NCI-H2081 treated with DMSO at 0.1 percent for 48 hours (cell line): ENCODE data around the gene HEXIM1.

ENCODE experiments used
- DNase-seq: peaks from one replicate; lab custom pipeline; 2025; lab: John Stamatoyannopoulos, UW

The HEXIM1 gene, protein sequence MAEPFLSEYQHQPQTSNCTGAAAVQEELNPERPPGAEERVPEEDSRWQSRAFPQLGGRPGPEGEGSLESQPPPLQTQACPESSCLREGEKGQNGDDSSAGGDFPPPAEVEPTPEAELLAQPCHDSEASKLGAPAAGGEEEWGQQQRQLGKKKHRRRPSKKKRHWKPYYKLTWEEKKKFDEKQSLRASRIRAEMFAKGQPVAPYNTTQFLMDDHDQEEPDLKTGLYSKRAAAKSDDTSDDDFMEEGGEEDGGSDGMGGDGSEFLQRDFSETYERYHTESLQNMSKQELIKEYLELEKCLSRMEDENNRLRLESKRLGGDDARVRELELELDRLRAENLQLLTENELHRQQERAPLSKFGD

DNA sequence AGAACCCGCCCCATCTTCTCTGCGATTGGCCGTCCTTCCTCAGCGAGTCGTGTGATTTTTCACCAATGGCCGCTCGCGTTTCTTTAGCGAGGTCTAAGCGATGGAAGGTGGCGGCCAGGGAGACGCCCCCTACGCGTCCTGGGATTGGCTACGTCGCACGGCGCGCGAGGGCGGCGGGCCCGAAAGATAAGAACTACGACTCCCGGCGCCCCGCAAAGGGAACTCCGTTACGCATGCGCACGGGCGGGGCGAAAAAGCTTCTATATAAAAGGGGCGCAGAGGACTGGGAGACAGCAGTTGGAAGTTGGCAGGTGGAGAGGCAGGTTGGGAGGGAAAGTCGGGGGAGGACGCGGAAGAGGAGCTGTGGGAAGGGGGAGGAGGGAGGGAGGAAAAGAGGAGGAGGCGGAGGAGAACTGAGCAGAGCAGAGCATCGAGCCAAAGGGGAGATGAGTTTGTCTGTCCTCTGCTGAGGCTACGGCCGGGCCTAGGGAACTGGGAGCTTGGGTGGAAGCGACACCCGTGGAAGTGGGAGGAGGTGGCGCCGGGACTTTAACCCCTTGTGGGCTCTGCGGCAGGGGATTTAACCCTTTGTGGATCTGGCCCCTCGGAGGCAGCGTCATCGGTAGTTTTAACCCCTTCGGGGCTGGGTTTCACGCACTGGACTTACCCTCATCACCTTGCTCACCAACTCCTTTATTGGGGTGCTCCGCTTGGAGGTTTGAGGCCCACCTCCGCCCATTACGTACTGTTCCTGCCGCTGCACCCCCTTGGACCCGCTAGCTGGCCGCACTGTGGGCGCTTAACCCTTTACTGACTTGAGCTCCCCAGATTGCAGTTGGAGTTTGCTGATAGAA lies at the start of gene HEXIM1:
Gene HEXIM1, plus strand, starts transcription at position 293 of the 854 bp plus-strand sequence. CDS start 716 bp downstream, outside the sequence.
- peak; percentile 99 for DNase-seq

DNA sequence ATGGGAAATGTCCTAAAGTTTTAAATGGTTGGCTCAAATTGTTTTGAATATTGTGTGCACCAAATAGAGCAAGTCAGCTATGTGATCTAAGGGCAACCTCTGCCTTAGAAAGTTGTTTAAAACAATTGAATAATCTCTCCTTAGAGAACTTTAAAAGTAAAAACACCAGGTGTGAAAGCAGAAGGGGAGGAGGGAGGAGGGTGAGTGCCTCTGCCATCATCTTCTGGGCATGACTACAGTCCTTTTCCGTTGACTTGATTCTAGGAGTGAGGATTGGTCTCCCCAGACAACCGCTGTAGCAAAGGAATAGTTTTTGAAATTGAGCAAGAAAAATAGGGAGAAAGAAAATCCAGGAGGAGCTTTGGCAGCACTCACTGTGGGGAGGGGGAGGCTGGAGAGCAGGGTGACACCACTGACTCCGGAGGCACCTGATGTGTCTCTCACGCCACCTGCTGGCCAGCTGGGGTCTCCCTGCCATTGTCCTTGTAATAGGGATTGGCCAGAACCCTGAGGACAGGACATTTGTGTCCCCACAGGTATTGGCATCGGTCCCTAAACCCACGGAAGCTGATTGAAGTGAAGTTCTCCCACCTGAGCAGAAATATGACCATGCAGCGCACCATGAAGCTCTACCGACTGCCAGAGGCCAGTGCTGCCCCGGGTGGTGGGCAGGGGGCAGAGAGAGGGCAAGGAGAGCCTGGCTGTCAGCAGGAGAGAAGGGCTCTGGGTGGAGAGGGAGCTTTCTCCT lies 49.2 kb upstream of the HEXIM1 start:
- peak; percentile 8 for DNase-seq

DNA sequence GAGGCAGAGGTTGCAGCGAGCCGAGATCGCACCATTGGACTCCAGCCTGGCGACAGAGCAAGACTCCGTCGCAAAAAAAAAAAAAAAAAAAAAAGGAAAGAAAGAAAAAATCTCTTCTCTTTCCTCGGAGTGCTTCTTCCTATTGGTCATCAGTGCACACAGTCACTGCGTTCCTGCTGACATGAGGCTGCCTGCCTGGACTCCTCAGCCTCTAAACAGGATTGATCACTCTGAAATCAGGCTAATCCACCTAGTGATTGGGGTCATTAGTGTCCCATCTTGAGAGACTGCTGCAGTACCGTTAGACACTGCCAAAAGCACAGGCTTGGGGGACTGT lies 46.8 kb upstream of the HEXIM1 start:
- no peak for DNase-seq

DNA sequence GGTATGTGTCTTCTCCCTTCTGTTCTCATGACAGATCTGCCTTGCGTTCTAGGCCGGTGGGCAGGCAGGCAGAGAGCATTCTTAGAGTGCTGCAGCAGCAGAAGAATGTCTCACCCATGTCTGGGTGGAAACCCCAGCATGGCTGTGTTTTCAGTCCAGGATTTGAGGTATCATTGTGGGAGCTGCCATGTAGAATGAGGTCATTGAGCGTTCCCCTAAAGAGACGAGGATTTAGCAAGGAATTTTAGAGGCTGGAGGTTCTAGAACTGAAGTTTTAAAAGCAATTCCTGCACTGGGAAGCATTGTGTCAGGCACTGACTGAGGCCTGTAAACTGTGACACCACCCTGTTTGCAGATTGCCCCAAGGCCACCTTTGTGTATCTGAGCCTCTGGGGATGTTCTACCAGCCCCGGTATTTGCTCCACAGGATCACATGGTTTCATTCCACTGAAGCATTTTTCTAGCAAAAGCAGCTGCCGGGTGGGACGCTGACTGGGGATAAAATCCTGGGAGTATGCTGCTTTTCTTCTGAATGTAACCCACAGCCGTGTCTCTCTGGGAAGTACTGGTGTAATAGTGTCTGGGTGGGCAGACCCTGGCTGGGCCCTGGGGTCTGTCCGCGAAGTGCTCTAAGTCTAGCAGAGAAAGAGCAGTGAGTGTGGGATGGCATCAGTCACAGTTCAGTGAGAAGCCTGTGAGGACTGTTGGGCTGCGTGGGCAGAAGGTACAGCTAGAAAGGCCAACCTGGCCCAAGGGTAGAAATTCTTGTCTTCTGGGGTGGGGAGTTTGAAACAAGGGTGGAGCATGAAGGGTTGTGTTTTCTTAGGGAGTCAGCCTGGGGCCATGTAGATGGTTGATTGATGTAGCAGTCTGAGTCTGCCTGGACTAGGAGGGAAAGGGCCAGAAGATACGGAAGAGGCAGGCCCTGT lies 46.1 kb upstream of the HEXIM1 start:
- no peak for DNase-seq

DNA sequence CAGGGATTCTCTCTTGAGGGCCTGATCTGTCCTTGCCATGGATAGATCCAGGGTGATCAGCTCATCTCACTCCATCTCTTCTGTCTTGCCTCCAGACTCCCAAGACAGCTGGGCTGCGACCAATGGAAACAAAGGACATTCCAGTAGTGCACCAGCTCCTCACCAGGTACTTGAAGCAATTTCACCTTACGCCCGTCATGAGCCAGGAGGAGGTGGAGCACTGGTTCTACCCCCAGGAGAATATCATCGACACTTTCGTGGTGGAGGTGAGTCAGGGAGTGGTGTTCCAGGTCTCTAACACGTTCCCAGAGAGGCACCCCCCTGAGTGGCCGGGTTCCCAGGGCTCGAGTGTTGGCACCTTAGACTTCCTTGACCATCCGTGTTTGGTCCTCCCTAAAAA lies 45.4 kb upstream of the HEXIM1 start:
- no peak for DNase-seq

DNA sequence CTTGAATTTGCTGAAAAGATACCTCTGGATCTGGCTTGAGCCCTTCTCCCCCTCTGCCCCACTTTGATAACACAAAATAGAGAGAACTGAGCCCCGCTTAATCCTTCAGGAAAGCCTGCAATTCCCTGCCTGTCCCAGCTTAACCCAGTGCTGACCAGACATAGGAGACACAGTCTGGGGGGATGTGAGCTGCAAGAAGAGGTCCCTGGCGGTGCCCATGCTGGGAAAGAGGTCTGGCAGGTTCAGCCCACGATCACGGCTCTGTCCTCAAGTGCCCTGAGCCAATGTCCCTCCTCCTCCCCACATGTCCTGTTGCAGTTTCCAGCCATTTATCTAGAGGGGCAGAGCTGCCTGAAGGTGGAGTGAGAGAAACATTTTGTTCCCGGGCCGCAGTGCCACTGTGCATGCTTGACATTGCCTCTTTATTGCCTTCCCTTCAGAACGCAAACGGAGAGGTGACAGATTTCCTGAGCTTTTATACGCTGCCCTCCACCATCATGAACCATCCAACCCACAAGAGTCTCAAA lies 44.9 kb upstream of the HEXIM1 start:
- no peak for DNase-seq

DNA sequence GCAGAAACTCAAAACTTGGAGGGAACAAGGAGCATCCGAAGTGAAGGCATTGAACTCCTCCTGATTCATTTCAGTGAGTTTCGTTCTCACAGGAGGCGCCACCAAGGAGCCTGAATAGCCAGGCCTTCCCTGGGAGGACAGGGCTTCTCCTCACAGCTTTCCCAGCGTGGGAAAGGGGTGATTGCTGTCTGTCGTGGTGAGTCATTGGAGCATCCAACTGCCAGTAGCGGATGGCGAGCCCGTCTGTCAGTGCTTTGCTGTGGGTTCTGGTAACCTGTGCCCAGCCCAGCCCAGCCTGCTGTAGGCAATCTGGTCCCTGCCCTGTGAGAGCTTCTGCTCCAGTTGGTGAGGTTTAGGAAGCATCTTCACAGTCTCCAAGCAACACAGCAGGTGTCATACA lies 44.2 kb upstream of the HEXIM1 start:
- no peak for DNase-seq

DNA sequence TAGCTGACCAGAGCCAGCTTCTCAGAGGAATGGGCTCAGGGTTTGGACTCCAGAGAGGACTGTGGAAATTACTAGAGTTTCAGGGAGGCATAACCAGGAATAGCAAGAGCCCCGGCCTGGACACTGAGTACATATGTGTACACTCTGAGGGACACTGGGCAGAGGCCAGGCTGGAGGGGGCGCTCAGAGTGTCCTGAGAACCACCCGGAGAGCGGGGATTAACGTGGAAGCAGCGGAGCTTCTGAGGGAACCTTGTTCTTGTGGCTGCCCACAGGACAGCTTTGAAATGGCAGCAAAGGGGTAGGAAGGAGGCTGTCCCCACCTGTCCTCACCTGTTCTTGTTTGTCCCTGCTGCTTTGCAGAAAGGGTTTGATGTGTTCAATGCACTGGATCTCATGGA lies 43.8 kb upstream of the HEXIM1 start:
- no peak for DNase-seq

DNA sequence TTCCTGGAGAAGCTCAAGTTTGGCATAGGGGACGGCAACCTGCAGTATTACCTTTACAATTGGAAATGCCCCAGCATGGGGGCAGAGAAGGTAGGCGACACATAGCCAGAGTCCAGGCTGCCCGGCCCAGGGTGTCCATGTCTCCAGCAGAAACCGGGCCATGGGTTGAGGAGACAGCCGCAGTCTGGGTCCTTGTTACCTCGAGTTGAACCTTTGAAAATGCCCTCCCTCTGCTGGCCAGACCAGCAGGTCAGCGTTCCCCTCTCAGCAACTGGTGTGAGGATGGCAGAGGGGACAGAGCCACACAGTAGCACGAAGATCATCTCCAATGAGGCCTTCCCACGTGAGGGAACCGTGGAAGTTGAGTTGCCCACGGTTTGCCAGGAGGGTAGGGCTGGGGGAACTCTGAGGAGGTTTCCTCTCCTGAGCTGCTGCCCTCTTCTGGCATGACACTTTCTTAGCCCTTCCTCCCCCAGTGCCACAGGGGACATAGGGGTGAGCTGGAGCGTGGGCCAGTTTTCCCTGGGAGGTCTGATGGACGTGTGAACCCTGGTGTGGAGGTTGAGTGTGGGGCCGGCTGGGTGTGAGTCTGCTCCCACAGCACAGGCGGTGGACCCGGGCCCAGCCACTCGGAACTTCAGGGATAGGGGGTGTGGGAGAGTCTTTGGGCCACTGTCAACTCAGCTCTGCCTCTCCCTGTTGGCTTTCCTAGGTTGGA lies 43.2 kb upstream of the HEXIM1 start:
- DNase-seq = no peak

DNA sequence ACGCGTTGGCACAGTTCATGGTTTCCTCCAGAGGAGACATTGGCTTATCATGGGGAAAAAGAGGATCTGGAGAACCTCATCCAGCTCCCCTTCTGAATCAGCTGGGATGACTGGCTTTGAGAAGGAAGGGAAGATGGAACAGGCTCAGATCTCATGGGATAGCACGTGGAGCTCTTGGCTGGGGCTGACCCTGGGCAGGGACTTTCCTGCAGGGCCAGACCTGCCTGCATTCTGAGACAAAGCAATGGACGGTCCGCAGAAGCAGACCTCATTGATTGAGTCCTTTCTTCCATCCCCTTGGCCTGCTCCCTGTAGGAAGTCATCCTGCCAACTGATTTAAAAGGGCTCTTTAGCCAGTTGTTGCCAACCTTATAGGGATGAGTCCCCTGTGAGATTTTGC lies 42.2 kb upstream of the HEXIM1 start:
- no peak for DNase-seq

DNA sequence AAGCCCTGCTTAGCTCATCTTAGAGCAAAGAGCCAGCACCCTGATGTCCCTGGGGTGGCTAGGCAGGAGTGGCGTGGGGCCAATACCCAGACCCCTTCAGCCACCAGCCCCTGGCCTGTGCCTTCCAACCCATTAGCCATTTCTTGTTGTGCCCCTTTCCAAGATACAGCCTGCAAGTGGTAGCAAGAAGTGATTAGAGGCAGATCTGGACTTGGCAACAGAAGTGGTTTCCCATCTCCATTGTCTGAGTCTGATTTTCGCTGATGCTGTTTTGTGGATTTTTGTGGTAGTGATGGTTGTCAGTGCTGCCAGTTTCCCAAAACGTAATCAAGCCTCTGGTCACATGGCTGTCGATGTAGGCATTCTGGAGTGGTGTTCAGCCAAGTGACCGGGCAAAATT lies 41.7 kb upstream of the HEXIM1 start:
- no peak for DNase-seq

DNA sequence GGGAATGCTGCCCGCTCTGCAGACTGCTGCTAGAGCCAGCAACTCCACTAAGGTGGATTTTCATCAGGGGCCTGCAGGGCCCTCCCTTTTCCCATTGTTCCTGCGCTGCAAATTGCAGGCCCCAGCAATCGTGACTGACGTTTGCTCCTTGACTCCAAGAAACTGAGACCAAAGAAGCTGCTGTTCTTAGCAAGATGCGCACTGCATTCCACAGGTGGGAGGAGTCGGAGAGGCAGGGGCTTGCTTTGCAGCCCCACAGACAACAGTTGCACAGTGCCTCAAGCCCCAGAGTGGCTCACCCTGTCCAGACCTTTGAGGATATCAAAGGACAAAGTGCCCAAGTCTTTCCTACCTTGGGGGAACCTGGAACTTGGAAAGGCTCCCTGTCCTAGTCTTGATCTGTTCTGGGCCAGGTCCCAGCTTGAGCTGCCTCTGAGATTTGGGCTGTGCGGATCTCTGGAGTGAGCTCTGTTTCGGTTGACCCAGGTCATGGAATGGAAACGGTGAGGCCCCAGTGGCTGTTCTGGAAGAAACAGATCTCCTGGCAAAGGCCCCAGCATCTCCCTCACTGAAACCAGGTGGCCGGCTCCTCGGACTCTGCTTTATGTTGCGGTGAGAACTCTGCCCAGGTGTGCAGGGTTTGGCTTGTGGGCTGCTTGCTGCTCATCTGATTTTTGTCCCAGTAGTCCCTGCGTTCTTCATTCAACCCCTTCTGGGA lies 40.8 kb upstream of the HEXIM1 start:
- no peak for DNase-seq

DNA sequence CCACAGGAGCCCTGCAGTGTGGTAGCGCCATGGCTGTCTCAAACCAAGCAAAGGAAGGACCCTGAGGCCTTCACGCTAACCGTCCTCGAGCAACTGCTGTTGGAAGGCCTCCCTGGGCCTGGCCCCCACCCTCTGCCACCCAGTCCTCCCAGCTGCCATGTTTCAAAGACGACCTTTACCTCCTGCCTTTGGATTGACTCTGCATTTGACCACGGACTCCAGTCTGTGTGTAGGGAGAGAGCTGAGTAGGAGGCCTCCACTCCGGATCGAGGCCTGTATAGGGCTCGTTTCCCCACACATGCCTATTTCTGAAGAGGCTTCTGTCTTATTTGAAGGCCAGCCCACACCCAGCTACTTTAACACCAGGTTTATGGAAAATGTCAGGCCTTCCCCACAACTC lies 40.2 kb upstream of the HEXIM1 start:
- DNase-seq = no peak

DNA sequence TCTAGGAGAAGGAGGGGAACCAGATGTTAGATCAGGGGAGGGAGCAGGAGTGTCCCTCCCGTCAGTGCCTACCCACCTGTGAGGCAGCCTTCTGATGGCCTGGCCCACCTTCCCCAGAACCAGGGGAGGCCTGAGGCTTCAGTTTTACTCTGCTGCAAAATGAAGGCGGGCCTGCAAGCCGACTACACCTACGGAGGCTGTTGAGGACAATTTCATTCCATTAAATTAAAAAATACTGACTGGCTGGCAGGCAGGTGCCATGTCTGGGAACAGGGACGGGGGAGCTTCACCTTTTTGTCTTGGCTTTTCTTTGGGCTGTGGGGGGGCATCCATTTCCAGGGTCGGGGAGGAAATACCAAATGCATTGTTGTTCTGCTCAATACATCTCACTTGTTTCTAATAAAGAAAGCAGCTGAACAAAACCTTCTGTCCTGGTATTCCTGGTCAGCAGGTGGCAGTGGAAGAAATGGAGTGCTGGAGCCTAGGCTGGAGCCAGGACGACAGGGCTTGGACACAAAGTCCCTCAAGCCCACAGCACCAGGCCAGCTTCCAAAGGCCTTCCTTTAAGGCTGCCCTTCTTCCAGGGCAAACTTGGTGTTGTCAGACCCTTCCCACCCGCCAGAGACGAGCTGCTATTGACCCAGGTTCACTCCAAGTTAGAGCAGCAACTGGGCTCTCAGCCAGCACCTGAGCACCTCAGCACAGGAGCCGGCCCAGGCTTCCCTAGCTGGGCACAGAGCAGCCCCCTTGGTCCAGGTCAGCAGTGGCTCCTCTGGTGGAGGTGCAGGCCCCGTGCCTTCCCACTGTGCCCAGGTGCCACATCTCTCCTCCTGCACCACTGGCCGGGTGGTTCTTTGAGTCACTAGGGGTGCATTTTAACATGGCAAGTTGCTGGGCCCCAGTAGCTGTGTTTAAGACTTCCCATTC lies 39.4 kb upstream of the HEXIM1 start:
- no peak for DNase-seq

DNA sequence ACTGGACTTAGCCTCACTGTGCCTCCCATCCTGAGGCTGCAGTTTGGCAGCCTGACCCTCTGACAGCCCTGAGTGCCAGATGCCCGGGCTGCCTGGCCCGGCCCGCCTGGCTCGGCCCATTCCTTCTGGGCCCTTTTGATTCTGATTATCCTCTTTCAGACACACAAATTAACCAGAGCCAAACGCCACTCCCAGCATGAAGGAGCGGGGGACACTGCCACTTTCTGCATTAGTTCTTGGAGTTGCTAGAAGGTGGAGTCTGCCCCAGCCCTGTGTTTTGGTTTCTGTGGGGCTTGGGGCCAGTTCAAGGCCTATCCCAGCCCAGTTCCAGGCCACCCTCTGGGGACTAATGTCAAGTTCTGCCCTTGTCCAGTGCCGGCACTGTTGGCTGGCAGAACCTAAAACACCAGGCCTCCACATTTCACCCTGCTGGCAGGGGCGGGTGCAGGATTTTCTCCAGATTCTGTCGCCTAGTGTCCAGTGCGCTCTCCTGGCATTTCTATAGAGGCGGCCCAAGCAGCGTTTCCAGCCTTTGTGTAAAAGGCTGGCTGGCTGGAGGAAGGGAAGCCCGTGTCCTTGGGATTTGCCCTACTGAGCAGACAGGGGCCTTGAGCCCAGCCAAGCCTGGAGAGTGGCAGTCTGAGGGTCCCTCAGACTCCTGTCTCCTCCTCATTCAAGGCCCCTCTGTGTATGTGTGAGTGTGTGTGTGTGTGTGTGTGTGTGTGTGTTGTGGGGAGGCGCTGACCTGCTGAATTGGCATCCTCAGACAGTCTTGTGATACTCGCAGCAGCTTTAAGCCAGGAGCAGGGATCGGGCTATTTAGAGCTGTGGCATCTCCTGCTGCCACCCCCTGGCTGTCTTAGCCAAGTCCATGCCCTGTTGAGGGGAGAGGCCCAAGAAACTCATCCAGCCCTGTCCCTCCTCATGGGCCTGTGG lies 37.3 kb upstream of the HEXIM1 start:
- no peak for DNase-seq

DNA sequence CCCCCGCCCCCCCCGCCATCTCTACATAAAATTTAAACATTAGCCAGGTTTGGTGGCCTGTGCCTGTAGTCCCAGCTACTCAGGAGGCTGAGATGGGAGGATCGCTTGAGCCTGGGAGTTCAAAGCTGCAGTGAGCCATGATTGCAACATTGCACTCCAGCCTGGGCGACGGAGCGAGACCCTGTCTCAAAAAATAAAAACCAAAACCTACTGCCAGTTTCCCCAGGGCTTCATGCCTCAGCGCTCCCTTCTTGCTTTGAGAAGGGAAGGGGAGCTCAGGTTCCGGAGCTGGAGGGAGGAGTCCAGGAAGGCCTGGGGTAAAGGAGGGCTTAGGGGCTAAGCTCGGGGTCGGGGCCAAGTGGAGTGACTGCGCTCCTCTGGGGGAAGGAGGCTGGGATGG lies 36.4 kb upstream of the HEXIM1 start:
- DNase-seq = no peak

DNA sequence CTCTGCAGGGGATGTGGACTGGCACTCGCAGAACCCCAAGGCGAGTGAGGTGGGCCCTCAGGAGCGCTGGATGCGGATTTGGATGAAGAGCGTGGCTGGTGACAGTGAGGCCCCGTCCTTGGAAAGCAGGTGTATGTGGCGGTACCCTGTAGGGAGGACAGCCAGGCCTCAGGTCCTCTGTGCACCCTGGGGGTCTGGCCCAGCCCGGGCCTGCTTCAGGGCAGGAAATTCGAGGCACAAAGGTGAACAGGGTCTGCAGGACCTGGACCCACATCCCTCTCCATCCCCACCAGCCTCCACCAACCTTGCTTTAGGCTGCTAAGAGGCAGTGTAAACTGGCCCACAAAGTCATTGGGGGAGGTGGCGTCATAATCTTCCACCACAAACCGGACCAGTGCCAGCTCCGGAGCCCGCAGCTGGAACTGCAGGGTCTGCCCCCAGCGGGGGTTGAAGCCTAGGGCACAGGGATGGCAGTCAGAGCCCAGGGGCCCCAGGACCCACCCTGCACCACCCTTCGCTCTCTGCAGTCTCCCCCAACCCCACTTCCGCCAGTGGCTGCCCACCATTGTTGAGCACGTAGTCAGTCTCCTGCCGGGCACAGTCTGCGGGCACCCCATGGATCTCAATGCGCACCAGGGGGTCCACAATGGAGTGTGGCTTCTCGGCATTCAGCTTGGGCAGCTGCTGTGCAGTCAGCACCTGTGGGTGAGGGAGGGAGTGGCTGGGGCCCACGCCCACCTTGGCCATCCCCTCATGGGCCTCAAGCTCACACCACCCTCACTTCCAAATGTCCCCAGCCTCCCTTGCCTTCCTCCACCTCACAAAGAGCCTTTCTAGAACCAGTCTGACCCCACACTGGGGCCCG lies 35.5 kb upstream of the HEXIM1 start:
- DNase-seq = no peak
